GM18526 (cell line): ENCODE data around the gene NCEH1.

Experiments
- POLR2A ChIP-seq: IDR thresholded peaks from 3 replicates; pipeline ENCODE4 v1.6.1; 2011; ENCODE audit not compliant: insufficient read length; ENCODE audit errors: extremely low read depth

The NCEH1 gene

GRCh38 chr3:172711454-172711795, 558 bp upstream of the NCEH1 start:
- TF ChIP-seq POLR2A = no peak

GRCh38 chr3:172709774-172710663, 848 bp downstream of the NCEH1 start:
- no peak for TF ChIP-seq POLR2A

GRCh38 chr3:172708921-172709773, 1.7 kb downstream of the NCEH1 start:
- TF ChIP-seq POLR2A = no peak

- no peak for TF ChIP-seq POLR2A
These were observed 2.9 kb downstream of the NCEH1 start for GRCh38 chr3:172707967-172708366.

GRCh38 chr3:172707030-172707429, 3.8 kb downstream of the NCEH1 start:
- no peak for TF ChIP-seq POLR2A

- TF ChIP-seq POLR2A = no peak
These were observed 5.7 kb downstream of the NCEH1 start for GRCh38 chr3:172705170-172705569.

- no peak for TF ChIP-seq POLR2A
These were observed 6.9 kb downstream of the NCEH1 start for GRCh38 chr3:172704001-172704400.

GRCh38 chr3:172702256-172702655, 8.6 kb downstream of the NCEH1 start:
- no peak for TF ChIP-seq POLR2A

GRCh38 chr3:172701751-172702150, 9.1 kb downstream of the NCEH1 start:
- TF ChIP-seq POLR2A = no peak

GRCh38 chr3:172700936-172701455, 9.9 kb downstream of the NCEH1 start:
- TF ChIP-seq POLR2A = no peak

- no peak for TF ChIP-seq POLR2A
These were observed 10.6 kb downstream of the NCEH1 start for GRCh38 chr3:172700256-172700655.

- no peak for TF ChIP-seq POLR2A
These were observed 11.8 kb downstream of the NCEH1 start for GRCh38 chr3:172699031-172699430.

GRCh38 chr3:172698631-172699030, 12.2 kb downstream of the NCEH1 start:
- TF ChIP-seq POLR2A = no peak

GRCh38 chr3:172697558-172697957, 13.3 kb downstream of the NCEH1 start:
- no peak for TF ChIP-seq POLR2A

- no peak for TF ChIP-seq POLR2A
These were observed 14.5 kb downstream of the NCEH1 start for GRCh38 chr3:172696357-172696756.
